Measurements from ENCODE around the gene PARP6.

DNA sequence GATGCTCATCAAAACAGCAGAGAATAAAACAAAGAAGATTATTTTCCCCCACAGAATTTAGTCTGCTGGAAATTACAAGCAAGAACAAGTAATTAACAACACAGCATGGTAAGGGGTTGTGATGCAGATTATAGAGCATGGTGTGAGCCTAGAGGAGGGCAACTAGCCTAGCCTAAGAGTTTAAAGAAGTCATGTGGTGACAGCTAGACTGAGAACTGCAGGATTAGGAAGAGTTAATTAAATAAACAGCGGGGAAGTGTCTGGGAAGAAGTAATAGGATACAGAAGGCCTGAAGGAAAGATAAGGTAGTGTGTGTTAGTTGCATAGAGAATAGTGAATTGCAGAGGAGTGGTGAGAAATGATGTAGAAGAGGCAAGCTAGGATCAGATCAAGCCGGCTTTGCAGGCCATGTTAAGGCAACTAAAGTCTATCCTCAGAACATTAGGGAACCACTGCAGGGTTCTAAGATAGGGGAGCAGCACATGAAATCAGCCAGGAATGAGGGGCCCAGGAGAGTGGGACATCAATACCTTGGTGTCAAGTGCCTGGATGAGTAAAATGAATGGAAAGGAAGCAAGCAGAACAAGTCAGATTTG is 29.5 kb downstream of the PARP6 start:
- TF ChIP-seq JUN (IDR thresholded peaks at IDR 0.05; ENCODE audit: low read depth, low read length) (no peak), RAD21 (IDR thresholded peaks at IDR 0.05 in 1 of 2, conservative IDR thresholded peaks at IDR 0.05 in 1 of 2; ENCODE audit: low read depth in 2 of 2, low read length in 2 of 2) (no peak), PHF8 (conservative IDR thresholded peaks at IDR 0.05; ENCODE audit: low read depth, low read length) (no peak), BCL11A (IDR thresholded peaks at IDR 0.05; ENCODE audit: low read depth in 2 of 2, low read length in 2 of 2) (peak; percentile 95 to 97), POLR2AphosphoS5 (IDR thresholded peaks at IDR 0.05; ENCODE audit: low read depth, low read length) (peak; percentile 93)
- TF ChIP-seq, protein P1, sequence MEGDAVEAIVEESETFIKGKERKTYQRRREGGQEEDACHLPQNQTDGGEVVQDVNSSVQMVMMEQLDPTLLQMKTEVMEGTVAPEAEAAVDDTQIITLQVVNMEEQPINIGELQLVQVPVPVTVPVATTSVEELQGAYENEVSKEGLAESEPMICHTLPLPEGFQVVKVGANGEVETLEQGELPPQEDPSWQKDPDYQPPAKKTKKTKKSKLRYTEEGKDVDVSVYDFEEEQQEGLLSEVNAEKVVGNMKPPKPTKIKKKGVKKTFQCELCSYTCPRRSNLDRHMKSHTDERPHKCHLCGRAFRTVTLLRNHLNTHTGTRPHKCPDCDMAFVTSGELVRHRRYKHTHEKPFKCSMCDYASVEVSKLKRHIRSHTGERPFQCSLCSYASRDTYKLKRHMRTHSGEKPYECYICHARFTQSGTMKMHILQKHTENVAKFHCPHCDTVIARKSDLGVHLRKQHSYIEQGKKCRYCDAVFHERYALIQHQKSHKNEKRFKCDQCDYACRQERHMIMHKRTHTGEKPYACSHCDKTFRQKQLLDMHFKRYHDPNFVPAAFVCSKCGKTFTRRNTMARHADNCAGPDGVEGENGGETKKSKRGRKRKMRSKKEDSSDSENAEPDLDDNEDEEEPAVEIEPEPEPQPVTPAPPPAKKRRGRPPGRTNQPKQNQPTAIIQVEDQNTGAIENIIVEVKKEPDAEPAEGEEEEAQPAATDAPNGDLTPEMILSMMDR (IDR thresholded peaks at IDR 0.05; ENCODE audit: control extremely low read depth in 1 of 3, insufficient read depth in 1 of 3, low read depth in 1 of 3, low read length in 3 of 3), result no peak

All from H1 (cell line).